KBM-7 (cell line): Measurements from ENCODE around the gene PLXND1.

Experiments used
- DNase-seq: peaks from one replicate; pipeline ENCODE4 v3.0.0-alpha.2; 2015
- in situ Hi-C: fragments of 300-500 bp; cut with MboI; formaldehyde crosslinking; loops from 2 replicates; pipeline ENCODE4 v1.14.3; 2020; ENCODE audit warnings: low sequenced_read_pairs, low pct_unique_long_range_greater_than_20kb, mixed read lengths

The PLXND1 gene

DNA sequence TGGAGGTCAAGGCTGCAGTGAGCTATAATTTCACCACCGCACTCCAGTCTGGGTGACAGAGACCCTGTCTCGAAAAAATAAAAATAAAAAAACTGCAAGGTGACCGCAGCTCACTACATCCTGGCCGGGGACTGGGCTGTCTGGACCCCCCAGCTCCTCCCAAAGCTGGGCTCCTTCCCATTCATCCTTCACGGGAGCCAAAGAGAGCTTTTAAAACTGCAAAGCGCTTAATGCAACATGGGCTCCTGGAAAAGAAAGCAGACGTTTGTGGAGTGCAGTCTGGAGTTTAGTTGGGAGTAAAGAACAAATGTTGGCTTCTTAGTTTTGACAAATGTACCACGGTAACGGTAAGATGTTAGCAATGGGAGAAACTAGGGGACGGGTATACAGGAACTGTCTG, 12.1 kb downstream of the PLXND1 start:
- no peak for DNase-seq
- in situ Hi-C loops: no loop called here

DNA sequence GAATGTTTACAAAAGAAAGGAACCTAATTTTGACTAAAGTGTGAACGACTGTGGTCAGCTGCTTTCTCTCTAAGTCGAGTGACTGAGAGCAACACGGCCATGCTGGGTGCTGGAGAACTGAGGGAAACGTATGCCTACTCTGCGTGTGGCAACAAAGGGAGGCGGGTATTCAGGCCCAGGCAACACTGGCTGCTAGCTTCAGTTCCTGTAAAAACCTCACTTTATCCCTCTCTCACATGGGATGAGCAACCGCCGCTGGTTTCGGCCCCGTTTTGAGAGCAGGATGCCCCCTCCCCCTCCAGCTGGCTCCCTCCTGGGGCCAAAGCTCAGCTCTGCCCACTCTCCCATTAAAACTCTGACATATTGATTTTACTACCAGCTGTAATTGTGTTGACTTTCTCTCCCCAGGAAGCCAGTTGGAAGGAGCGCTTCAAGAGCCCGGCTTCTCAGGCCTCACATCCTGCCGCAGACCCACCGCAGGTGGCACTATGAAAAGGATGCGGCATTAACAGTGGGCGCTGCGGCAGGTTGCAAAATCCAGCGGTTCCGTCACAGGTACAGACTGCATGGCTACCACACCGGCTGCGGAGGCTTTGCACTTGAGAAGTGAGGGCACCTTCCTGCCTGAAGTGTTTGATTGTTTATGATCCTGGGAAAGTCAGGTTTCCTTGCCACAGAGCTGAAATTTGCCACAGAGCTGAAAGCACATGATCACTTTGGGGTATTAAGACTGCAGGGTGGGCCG, 12.7 kb downstream of the PLXND1 start:
- peak; percentile 91 for DNase-seq
- in situ Hi-C loops: no loop called here

DNA sequence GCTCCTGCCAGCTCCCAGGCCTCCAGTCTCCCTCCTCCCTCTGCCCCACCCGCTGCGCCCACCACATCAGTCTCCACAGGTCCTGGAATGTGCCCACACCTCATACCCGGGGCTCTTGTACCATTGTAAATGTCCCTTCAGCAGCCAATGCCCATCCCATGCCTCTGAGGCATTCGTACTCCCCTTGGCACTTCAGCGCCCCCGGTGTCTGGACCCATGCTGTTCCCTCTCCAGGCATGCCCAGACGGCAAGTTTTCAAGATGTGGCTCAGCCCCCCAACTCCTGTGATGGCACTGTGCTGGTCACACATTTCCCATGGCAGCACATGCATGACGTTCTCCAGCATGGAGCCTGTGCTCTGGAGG, 13.3 kb downstream of the PLXND1 start:
- DNase-seq: no peak
- in situ Hi-C loops: no loop called here

- DNase-seq: peak; percentile 61
- in situ Hi-C loops: no loop called here
Measured at GRCh38 chr3:129592381-129593131, 13.9 kb downstream of the PLXND1 start.

- in situ Hi-C loops: no loop called here
Measured at GRCh38 chr3:129591932-129592331, 14.5 kb downstream of the PLXND1 start.

DNA sequence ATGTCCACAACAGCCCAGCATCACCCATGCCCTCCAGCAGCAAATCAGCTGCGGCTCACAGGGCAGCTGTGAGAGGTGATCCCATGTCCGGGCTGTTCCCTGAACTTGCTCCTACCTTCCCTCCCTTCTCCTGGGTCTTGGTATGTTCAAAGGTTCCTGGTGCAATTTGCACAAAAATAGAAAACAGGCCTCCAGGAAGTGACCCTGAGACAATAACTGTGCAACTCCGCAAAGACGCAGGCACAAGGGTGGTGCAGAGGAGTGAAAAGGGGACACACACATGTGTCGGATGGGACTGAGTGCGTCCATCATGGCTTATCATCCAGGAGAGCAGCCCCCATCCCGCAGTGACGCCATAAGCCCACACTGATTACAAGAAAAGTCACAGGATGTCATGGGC, 16.3 kb downstream of the PLXND1 start:
- no peak for DNase-seq
- in situ Hi-C loops: no loop called here

More at GRCh38 chr3:129591932-129592331, 14.5 kb downstream of the PLXND1 start:
- no peak for DNase-seq

- in situ Hi-C loops: no loop called here
- no peak for DNase-seq
Measured at GRCh38 chr3:129587566-129588210, 18.8 kb downstream of the PLXND1 start.

DNA sequence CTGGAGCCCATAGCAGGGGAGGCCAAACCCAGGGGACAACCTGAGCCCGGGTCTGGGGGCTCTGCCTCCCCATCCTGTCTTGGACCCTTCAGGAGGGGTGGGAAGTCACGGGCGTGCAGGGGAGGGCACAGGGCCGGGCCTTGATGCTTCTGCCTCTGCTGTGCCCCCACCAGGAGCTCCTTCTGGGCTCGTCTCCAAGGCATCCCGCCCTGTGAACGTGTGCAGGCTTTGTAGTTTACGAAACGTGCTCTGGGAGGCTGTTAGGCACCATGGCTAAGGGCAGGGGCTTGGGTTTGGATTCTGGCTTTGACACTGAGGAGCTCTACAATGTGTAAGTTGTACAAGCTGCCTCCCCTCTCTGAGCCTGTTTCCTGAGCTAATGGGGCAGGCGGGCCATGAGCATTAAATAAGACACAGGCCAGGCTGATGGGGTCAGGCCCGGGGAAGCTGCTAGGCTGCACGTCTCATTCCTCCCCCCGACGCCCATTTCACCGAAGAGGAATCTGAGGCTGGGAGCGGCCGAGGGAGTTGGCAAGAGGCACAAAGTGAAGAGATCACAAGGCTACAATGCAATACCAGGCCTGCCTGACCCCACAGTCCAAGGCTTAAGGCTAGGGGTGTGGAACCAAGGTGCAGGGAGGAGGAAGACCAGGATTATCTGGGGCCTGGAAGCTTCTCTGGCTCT, 19.6 kb downstream of the PLXND1 start:
- no peak for DNase-seq
- in situ Hi-C loops: no loop called here

- in situ Hi-C loops: no loop called here
- no peak for DNase-seq
Measured at GRCh38 chr3:129585949-129586657, 20.4 kb downstream of the PLXND1 start.

GRCh38 chr3:129584631-129585030, 21.8 kb downstream of the PLXND1 start:
- DNase-seq: no peak
- in situ Hi-C loops: no loop called here

DNA sequence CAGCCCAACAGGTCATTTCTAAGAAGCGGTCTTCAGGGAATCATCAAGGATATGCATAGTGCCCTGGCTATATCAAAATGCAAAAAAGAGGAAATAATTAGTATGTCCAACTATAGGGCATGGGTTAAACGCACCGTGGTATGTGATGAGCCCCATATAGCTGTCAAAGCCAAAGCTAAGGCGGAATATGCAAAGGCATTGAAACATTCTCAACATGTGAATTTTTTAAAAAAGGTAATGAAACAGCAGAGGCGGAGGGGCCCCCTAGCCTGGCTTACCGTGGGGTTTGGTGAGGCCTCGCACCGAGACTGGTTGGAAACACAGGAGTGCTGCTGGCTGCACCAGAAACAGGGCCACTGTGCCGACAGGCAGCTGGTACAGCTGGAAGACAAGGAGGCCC, 23.2 kb downstream of the PLXND1 start:
- no peak for DNase-seq
- in situ Hi-C loops: no loop called here

DNA sequence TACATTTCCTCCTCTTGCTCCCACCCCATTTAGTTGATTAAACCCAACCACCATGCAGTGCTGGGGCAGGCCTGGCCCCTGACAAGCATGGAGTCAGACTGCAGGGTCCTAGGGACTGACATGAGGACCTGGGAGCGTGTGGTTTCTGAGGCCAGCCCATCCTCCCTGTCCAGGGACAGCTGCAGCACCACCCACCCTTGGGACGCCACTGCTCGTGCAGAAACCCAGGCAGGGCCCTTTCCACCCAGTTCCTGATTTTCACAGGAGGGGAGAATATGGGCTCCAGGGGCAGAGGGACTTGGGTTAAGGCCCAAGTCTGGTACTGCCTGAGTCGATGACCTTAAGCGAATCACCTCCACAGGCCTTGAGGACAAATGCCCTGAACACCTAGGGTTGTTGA, 23.7 kb downstream of the PLXND1 start:
- DNase-seq: no peak
- in situ Hi-C loops: no loop called here

DNA sequence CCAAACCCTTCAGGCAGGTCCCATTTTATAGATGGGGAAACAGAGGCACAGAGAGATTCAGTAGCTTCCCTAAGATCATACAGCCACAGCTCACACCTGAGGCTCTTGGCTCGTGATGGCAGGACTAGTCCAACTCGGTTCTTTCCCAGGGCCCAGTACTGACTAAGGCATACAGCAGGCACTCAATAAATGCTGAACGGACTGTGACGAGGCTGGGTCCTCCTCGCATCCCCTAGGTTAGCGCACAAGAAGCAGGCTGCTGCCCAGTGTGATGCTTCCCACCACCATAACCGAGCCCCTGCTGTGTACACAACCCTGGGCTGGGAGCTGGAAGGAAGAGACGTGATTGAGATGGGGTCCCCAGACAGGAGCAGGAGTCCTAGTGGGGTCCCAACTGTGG, 24.9 kb downstream of the PLXND1 start:
- in situ Hi-C loops: no loop called here
- no peak for DNase-seq

- no peak for DNase-seq
- in situ Hi-C loops: no loop called here
Measured at GRCh38 chr3:129579991-129580390, 26.5 kb downstream of the PLXND1 start.

DNA sequence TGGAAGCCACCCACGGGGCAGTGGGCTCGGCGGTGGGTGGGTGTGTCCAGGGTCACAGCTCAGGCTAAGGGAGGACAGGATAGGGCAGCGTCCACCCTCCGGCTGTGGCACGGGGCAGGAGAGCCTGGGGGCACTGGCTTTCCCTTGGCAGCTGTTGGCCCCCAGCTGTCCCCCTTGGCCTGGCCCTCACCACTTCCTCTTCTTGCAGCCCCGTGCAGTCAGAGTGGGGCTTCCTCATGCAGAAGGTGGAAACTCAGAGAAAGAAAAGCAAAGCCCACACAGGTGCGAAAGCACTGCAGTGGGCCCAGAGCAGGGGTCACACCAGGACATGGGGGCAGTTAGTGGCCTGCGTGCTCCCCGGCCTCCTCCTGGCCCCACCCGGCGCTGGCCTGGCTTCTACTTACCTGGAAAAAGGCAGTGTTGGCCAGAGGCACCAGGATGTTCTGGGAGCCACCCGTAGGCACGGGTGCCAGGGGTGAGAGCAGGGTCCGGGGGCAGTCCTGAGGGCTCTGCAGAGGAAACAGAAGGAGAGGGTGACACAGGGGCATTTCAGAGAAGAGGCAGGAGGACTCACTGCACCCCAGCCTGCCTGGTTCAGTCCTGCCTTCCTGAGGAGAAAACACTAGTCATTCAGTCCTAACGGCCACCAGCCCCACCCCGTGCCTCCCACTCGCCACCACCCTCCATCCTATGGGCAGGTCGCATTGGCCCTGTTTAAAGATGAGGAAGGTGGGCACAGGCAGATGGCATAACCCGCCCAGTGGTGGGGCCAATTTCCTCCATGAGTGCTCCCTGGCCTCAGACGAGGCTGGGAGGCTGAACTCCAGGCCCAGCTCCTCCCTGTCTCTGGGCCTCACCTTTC, 28.3 kb downstream of the PLXND1 start:
- DNase-seq: peak; percentile 78
- in situ Hi-C loops: no loop called here

DNA sequence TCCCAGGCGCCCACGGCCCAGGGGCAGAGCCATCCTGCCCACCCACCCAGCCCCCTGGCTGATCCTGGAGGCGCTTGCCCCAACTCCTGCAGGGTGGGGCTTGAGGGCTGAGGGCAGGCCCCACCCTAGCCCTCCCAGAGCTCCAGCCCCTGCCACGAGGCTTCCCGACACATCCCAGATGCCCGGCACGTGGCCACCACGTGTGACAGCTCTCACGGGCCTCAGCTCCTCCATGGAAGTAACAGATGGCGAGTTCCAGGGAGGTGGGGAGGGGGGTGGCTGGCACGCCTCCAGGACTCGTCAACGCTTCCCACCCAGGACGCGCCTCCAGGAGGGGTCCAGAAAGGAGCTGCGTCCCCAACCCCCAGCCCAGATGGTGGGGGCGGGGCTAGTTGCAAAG, 29.1 kb downstream of the PLXND1 start:
- in situ Hi-C loops: no loop called here
- no peak for DNase-seq

DNA sequence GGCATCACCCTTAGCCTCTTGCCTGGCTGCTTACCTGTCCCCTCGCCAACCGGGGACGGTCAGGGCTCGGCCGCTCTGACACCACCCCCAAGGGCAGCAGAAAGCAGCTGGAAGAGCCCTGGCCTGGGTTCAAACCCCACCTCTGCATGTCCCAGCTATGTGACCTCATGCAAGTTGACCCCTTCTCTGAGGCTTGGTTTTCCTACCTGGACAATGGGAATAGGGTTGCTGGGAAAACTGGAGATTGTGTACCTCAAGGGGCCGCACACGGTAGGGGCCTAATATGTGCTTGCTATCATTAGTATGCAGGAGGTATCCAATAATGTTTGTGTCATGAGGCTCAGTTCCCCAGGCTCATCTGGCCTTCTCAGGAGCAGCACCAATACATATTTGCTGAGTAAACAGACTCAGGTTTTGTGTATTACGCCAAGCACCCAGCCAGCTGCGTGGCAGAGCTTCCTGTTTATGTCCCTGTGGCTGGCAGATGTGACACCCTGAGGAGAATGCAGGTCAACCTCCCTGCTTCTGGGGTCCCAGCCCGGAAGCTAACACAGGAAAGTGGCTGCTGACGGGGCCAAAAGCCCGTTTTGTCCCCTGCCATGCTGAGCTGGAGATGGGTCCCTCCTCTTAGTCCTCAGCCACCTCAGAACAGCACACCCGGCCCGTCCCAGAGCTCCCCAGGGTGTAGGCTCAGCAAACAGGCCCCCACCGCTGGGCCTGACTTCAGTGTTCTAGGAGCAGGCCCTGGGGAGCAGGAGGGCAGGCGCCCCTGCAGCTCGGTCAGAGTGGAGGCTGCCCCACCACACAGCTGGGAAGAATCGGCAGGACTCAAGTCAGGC, 29.7 kb downstream of the PLXND1 start:
- in situ Hi-C loops: no loop called here
- peak; percentile 59 for DNase-seq

GRCh38 chr3:129575997-129576384, 30.5 kb downstream of the PLXND1 start:
- DNase-seq: no peak
- in situ Hi-C loops: no loop called here
